HL-60/S4 (cell line): ENCODE results near the gene FAM9C.

Experiments
- in situ Hi-C: fragments of 300-500 bp; cut with MboI; formaldehyde crosslinking; loops from 2 replicates; pipeline ENCODE4 v1.14.3; 2022; ENCODE audit warnings: low sequenced_read_pairs

FAM9C gene

DNA sequence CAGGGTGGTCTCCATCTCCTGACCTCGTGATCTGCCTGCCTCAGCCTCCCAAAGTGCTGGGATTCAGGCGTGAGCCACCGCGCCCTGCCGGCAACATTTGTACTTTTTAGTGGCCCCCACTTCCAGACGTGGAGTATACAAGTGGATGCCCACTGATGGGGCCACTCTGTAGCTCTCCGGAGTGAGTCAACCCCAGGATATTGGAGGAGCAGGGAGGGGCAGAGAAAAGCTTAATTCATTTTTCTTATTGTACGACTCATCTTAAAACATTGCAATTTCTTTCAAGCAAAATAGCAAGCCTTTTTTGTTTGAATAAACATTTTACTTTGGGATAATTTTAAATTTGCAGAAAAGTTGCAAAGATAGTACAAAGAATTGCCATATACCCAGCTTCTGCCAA is 34.6 kb downstream of the FAM9C start:
- in situ Hi-C loops: no loop called here

DNA sequence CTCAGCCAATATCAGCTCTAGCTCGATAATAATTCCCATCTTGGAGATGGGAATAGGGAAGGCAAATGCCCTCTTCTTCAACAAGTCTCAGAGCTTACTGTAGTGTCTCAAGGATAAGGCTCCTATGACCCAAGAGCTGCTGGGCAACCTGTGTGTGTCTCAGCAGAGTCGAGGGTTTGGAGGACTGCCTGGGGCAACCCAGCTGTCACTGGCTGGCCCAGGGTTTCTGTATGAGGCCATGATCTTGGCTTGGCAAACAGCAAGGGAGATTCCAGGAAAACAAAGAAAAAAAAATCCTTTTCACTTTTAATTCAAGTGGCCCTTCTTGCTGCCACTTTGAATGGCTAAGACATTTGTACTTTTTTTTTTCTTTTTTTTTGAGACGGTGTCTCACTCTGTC is 35.1 kb downstream of the FAM9C start:
- in situ Hi-C loops: no loop called here

DNA sequence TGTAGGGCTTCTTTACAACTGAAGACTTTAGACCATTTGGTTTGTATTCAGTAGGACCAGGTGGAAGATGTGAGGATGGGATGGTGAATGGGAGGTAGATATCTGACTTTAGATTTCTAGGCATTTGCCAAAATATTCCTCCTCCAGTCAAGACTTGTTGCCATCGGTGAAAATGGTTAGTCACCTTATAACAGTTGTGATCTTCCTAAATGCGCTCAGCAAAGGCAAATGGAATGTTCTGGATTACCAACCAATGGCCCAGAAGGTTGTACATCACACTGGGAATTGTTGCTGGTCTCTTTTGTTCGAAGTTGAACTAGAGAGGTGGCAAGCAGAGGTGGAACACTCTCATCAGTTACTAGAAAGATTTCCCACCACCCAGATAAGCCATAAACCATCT is 35.6 kb downstream of the FAM9C start:
- in situ Hi-C loops: no loop called here

DNA sequence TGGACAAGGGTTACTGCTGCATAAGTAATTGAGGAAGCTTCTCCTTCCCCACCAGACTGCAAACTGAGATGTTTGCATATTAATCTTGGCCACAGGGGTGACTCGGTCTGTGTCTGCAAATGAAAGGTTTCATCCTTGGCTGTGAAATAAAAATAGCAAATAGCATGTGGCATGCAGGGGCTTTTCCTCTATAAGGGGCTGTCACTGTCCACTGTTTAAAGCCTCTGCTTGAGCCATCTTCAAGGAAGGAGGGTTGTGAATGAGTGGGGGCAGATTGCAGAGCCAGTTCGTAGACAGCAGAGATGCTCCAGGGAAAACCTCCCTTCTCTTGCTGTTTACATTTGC is 36.3 kb downstream of the FAM9C start:
- in situ Hi-C loops: no loop called here

DNA sequence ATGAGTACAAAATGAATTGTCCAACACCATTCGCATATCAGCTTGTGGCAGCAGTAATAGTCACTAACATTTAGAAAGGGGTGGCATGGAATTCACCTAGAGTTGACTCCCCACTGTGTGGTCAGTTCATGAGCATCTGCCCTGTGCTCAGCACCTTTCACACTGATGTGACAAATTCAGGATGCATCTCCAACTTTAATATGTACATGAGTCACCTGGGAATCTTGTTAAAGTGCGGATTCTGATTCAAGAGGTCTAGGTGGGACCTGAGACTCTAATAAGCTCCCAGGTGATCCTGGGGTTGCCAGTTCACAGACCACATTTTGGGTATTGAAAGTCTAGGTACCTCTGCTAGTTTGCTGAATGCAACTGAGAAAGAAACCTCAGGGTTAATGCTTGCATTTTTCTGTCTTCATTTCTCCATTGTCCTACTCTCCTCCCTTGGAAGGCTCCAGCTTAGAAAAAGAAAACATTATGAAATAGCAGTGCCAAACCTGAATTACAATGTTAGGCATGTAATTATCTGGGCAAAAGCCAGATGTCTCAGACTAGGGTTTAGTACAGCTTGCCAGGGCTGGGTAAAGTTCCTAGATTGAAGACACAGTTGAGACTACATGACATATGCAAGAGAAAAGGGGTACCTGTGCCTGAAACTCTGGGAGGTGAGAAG is 36.8 kb downstream of the FAM9C start:
- in situ Hi-C loops: no loop called here

DNA sequence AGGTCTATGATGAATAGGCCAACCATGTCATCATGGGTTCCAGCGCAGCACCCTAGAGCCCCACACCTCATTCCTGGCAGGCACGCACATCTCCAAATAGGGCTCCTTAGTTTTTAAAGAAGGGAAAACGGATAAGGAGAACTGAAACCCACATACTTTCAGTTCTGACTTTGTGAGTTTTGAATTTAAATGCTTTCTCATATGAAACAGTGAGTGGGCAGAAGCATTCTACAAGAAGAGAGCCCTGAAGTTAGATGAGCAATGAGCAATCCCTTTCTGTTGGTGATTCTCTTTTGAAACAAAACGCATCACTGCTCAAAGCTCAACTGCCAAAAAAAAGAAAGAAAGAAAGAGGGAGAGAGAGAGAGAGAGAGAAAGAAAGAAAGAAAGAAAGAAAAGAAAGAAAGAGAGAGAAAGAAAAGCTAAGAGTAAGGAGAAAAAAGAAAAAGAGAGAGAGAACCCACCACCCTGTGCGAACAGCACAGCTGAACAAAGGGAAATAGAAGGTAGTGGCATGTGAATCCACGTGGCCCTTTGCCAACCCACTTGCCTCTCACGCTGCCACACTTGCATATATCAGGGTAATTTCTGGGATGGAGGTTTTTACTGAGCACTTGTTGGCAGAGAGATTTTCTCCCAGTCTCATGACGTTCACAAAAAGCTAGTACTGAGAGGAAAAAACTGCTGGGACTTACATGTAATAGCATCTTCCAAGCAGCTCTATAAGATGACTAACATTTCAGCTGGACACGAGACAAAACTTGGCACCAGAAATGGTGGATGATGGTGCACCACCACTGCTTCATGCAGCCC is 38.6 kb downstream of the FAM9C start:
- in situ Hi-C loops: no loop called here

DNA sequence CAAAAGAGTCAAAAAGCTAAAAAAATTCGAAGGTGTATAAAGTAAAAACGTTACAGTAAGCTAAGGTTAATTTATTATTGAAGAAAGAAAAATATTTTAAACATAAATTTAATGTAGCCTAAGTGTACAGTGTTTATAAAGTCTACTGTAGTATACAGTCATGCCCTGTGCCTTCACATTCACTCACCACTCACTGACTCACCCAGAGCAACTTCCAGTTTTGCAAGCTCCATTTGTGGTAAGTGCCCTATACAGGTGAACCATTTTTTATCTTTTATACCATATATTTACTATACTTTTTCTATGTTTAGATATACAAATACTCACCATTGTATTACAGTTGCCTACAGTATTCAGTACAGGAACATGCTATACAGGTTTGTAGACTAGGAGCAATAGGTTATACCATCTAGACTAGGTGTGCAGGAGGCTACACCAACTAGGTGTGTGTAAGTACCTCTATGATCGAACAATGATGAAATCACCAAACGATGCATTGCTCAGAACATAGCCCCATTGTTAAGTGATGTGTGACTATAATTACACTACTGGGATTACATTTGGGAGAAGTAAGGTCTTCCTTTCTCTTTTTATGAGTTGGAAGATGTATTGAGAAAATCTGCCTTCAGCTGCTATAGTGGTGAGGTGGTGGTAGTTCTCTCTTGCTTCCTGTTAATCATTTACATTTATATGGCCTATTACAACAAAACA is 42.3 kb downstream of the FAM9C start:
- in situ Hi-C loops: no loop called here

DNA sequence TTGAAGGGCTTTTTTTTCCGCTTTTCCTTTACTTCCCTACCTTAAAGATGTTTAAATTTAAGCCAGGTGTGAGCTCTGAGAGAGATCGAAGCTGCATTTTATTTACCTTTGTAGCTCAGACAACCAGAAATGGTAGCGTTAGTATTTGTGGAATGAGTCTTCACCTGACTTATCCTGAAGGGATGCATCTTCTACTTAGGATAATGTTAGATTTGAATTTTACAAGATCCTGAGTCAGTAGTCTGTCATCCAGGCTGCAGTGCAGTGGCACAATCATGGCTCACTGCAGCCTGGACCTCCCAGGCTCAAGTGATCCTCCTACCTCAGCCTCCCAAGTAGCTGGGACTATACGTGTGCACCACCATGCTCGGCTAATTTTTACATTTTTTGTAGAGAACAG is 43.3 kb downstream of the FAM9C start:
- in situ Hi-C loops: no loop called here

DNA sequence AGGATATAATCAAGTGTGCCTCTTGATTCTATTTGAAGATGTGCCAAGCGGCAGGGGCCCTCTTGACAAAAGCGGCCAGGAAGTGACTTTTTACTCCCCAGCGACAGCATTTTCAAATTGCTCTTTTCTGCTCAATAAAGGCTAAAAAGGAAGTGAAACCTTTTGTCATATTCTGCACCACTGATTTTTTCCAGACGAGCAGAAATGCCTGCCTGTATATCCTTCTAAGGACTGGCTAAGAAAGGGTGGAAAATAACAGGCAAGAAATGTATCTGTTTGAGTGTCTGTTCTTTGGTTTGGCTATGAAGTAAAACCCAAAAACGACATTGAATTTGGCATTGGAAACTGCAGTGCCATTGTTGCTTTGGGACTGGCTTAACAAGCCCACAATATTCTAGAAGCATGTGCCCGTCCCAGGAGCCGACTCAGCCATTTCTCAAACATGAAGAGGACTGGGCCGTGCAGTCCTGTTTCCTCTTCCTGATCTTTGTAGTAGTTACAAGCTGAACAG is 44.1 kb downstream of the FAM9C start:
- in situ Hi-C loops: no loop called here

DNA sequence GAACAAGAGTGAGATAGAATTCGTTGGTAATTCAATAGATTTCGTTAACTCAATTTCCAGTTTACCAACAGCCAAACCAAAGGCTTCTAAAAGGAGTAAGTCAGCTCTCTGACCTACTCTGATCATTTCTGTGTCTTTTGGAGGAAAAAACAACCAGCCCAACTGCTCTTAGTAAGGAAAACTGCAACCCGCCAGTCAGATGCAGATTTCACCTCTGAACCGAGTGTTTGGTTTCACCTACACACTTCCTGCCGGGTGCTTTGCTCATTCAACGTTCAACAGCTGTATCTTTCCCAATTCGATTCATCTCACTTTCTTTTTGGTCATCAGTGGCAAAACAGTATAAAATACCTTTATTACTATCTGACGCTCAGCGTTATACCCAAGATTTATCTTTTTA is 45.0 kb downstream of the FAM9C start:
- in situ Hi-C loops: loop anchor here (25.0 kb wide), 1 partner anchor 88 kb away; no protein-coding TSS in a partner anchor

DNA sequence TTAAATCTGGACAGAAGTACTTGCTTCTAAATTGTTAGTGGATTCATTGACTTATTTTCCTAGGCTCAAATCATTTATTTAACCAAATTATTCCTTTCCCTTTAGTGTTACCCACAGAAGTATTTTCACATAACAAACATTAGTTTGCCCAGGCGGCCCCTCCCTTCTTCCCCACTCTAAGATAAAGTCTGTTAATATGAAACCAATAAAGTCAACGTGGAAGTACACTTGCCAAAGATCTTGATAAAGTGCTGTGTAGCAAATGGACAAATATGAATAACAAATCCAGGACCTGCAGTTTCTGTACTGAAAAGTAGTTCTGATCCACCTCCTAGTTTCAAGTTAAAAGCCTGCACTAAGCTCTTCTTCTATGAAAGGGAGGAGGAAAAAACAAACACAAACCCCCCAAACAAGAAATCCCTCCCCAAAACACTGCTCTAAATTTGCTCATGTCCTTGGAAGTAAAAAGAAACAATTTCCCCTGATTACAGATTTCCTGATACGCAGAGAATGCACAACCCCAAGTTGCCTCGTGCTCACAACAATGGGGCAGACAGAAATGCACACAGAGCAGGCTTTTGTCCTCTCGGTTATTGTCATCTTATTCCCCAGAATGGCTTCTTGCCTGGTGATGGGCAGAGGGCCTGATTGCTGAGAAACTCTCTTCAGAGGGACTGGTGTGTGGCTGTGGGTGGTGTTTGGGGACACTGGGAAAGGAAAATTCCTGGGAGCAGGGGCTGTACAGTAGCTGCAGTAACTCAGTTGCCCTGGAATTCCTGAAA is 46.3 kb downstream of the FAM9C start:
- in situ Hi-C loops: loop anchor here (25.0 kb wide), 1 partner anchor 89 kb away; no protein-coding TSS in a partner anchor

DNA sequence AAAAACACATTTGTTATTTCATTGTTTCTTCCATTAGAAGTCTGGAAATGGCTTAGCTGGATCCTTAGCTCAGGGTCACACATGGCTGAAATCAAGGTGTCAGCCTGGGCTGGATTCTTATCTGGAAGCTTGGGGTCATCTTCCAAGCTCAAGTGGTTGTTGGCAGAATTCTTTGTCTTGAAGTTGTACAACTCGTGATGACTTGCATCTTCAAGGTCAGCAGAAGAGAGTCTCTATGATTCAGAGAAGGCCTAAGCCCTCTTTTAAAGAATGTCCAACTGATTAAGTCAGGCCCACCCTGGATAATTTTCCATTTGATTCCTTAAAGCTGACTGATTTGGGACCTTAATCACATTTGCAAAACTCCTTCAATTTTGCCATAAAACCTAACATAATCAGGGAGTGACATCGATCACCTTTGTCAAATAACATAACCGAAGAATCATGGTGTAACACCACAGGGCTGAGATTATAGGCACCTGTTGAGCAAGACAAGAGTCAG is 47.4 kb downstream of the FAM9C start:
- in situ Hi-C loops: loop anchor here (25.0 kb wide), 1 partner anchor 90 kb away; no protein-coding TSS in a partner anchor

DNA sequence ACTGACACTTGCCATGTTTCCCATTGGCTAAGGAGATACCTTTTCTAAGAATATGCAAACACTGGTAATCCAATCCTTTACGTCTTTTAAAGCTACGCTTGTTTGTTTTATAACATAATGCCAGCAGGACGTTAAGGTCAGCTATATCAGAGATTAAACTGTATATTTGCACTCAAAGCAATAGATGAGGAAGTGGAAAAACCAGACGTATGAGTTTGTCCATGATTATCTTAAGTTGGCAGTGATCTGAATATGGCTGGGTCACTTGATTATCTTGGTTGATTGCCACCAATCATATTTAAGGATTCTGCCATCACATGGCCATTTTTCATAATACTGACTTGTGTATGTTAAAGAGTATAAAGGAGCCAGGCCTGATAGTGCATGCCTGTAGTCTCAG is 50.1 kb downstream of the FAM9C start:
- in situ Hi-C loops: loop anchor here (25.0 kb wide), 1 partner anchor 93 kb away; no protein-coding TSS in a partner anchor

DNA sequence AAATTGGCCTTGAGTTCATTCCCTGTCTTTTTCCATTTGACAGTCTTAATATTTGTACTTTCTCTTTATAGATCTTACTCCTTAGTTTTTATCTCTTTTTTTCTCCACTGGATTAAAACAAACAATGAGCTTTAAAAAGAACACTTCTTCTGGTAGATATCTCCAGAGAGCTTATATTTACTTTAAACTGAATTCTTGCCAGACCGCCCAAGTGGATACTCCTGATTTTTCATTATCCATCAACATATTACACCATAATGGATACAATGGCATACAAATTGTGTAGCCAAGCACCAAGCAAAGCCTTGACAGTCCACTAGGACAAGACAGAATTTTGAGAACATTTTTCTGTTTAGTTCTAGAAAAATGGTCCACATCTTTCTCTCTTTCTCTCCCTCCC is 50.6 kb downstream of the FAM9C start:
- in situ Hi-C loops: loop anchor here (25.0 kb wide), 1 partner anchor 93 kb away; no protein-coding TSS in a partner anchor

DNA sequence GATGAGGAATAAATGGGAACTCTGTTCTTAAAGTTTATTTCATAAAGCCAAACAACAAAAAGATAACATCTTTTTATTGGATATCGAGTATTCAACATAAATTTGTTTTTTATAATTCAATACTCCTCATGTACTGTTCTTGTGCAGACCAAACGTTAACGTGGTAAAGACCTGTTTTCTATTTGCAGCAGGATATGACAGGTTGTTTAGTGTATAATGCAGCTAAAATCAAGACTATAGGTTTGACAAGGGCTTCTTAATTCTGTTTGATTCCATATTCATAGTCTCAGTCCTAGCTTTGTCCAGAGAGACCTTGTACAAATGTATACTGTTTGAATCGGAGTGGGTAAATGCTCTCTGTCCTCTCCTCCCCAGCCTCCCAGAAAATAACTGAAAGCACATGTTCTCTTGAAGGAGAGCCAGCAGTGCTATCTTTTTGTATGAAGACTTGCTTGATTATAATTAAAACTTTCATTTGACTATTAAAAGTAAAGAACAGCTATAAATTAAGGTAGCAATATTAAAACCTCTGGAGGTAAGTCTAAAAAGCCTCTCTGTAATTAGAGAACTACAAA is 51.8 kb downstream of the FAM9C start:
- in situ Hi-C loops: loop anchor here (25.0 kb wide), 1 partner anchor 95 kb away; no protein-coding TSS in a partner anchor

DNA sequence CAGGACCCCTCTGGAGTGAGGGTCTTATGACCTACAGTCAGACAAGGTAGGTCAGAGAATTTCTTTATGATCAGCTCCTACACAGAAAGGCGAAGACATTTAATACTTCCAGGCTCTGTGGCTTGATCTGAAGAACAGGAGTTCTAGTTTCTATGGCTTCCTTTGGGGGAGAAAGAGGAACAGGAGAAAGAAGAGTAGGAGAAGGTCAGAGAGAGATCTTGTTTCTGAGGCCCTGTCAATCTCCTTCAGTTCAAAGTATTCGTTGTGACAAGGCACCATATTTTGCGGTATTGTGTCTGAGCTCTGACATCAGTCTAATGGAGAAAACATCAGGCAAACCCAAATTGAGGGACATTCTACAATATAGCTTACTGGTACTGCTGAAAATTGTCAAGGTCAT is 52.8 kb downstream of the FAM9C start:
- in situ Hi-C loops: loop anchor here (25.0 kb wide), 1 partner anchor 96 kb away; no protein-coding TSS in a partner anchor

DNA sequence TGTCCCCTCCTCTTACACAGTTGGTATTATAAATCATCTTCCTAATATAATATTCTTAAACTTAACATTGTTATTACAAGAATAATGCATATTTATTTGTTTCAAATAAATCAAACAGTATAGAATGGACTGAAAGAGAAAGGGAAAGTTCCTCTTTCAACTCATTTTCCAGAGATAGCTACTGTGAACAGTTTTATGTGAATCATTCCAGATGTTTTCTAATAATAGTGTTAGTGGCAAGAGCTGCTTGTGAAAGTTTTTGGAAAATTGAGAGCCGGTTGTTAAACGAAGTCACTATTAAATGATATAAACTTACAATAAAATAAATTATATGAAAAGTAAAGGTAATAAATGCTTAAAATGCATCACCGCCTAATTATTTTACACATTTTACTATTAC is 55.0 kb downstream of the FAM9C start:
- in situ Hi-C loops: loop anchor here (25.0 kb wide), 1 partner anchor 98 kb away; no protein-coding TSS in a partner anchor

DNA sequence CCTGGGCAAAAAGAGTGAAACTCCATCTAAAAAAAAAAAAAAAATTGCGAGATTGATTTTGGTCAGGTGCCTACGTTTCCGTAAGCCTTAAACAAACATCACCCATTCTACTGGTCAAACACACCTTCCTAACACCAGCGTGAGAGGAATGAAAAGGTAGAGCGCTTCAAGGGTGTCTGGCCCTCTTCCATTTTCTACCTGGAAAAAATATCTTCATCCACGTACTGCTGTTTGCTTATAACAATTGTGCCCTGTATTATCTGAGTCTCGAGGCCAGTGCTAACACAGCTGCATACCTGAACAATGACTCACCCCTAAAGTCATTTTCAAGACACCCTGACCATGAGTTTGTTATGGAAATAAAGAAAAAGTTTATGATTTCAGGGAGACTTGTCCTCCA is 55.6 kb downstream of the FAM9C start:
- in situ Hi-C loops: loop anchor here (25.0 kb wide), 1 partner anchor 99 kb away; no protein-coding TSS in a partner anchor

DNA sequence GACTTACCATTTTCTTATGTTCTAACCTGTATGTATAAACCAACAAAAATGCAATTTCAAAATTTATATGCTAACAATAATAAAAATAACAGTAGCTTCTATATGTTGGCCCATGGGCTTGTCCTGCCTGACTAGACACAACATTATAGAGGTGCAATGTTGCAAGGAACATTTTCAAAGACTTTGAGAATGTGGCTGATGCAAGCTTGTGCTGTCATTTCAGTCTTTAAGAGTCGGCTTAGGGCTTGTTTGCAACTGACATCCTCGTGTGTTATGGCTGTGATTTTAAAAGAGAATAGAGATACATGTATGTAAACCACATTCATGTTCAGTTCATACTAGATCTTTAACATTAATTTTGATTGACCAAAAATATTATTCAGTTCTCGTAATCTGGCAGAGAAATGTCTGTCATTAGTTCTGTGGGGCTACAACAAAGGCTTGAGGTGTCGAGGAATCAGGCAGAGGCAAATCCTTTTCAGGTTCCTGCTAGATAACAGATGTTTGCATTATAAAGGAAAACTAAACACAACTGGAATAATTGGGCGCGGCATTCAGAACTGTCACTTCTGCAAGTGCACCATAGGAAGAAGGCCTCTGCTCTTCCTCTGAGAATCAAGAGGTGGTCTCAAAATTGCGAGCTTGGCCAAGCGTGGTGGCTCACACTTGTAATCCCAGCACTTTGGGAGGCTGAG is 56.4 kb downstream of the FAM9C start:
- in situ Hi-C loops: loop anchor here (25.0 kb wide), 1 partner anchor 99 kb away; no protein-coding TSS in a partner anchor
